Measurements from ENCODE around the gene ZNF618.

DNA sequence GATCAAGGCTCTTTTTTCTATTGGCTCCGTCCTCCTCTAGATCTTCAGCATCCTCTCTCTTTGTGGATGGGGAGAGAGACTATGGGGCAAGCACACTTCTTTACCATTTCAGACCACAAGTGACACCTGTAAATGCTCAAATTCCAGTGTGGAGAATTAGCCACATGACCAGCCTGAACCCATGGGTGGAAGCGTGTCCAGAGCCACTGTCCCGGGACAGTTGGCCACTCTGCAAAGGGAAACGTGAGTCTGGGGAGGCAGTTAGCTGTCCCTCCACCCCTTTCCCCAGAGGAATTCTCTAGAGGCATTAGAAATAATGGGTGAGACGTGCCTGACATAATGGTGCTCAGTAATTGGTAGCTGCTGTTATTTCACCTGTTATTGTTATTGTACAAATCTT, 161.1 kb downstream of the ZNF618 start:
- TF ChIP-seq, protein P1, sequence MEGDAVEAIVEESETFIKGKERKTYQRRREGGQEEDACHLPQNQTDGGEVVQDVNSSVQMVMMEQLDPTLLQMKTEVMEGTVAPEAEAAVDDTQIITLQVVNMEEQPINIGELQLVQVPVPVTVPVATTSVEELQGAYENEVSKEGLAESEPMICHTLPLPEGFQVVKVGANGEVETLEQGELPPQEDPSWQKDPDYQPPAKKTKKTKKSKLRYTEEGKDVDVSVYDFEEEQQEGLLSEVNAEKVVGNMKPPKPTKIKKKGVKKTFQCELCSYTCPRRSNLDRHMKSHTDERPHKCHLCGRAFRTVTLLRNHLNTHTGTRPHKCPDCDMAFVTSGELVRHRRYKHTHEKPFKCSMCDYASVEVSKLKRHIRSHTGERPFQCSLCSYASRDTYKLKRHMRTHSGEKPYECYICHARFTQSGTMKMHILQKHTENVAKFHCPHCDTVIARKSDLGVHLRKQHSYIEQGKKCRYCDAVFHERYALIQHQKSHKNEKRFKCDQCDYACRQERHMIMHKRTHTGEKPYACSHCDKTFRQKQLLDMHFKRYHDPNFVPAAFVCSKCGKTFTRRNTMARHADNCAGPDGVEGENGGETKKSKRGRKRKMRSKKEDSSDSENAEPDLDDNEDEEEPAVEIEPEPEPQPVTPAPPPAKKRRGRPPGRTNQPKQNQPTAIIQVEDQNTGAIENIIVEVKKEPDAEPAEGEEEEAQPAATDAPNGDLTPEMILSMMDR (IDR thresholded peaks at IDR 0.05; ENCODE audit: poor library complexity): no peak
- TF ChIP-seq EZH2 (IDR thresholded peaks at IDR 0.05; ENCODE audit: borderline replicate concordance): no peak
